AG09309 (cell line): ENCODE results near the gene PTPMT1.

Experiments
- DNase-seq: peaks from one replicate; pipeline ENCODE4 v3.0.0-alpha.2; 2010; ENCODE audit warnings: low read depth
- H3K4me3 ChIP-seq: 2 replicates; pipeline ENCODE4 v1.5.1; 2011; ENCODE audit warnings: mild to moderate bottlenecking, low read depth, low read length, moderate library complexity; ENCODE audit not compliant: control insufficient read depth
- TF ChIP-seq, protein P1 (sequence below): IDR thresholded peaks from 2 replicates; pipeline ENCODE4 v1.5.1; 2011; ENCODE audit warnings: mild to moderate bottlenecking, low read depth, low read length, inconsistent platforms; ENCODE audit not compliant: insufficient read depth, control insufficient read depth; ENCODE audit errors: missing control alignments

The PTPMT1 gene

DNA sequence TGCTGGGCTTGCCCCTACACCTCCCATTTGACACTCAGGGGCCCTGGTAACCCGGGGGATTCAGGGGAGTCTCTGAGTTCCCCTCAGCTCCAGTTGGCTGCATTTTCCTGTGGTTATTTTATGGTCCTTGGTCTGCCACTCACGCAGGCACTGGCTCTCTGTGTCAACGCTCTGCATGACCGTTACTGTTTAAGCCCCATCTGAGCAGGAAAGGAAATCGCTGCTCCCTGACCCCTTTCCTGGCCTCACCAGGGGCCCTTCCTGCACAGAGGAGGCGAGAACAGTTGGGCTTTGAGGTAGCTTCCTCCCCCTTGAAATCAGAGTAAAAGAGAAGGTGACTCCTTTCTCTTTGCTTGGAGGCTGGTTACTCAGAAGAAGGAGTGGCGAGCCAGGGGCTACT is 26.4 kb downstream of the PTPMT1 start:
- TF ChIP-seq, protein P1, sequence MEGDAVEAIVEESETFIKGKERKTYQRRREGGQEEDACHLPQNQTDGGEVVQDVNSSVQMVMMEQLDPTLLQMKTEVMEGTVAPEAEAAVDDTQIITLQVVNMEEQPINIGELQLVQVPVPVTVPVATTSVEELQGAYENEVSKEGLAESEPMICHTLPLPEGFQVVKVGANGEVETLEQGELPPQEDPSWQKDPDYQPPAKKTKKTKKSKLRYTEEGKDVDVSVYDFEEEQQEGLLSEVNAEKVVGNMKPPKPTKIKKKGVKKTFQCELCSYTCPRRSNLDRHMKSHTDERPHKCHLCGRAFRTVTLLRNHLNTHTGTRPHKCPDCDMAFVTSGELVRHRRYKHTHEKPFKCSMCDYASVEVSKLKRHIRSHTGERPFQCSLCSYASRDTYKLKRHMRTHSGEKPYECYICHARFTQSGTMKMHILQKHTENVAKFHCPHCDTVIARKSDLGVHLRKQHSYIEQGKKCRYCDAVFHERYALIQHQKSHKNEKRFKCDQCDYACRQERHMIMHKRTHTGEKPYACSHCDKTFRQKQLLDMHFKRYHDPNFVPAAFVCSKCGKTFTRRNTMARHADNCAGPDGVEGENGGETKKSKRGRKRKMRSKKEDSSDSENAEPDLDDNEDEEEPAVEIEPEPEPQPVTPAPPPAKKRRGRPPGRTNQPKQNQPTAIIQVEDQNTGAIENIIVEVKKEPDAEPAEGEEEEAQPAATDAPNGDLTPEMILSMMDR: no peak
- H3K4me3 ChIP-seq: no peak overlapping the region
- no peak for DNase-seq

DNA sequence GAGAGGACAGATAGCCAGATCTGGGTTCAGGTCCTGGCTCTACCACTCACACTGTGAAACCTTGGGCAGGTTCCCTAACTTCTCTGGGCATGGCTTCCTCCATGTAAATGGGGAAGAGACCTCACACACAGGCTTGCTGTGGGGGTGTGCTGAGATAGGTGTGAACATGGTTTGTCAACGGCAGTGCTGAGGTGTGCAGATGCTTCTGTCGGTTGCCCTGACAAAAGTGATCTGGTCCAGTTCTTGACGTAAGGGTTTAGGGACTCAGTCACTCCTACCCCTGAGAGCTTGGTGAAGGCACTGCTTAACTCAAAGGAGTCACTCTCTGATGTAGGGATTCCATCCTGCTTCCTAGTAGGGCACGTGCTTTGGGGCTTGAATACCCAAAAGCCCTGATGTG is 26.9 kb downstream of the PTPMT1 start:
- no peak overlapping the region for H3K4me3 ChIP-seq
- TF ChIP-seq, protein P1: no peak

DNA sequence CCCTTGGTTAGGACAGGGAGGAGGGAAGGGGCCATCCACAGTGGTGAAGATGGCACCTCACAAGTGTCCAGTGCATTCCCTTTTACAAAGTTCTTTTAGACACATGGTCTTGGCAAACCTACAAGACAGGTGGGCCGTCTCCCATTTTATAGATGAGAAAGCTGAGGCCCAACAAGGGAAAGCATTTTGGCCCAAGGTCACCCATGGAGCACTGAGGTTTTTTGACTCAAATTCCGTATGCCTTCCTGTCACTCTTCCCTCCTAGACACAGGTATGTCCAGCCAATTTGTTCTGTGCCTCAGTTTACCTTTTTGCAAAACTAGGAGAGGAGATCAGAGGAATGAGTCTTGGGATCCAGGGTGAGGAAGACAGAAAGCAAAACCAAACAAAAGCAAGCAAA is 27.6 kb downstream of the PTPMT1 start:
- H3K4me3 ChIP-seq: no peak overlapping the region

More for the DNA sequence above, 26.9 kb downstream of the PTPMT1 start:
- no peak for DNase-seq

DNA sequence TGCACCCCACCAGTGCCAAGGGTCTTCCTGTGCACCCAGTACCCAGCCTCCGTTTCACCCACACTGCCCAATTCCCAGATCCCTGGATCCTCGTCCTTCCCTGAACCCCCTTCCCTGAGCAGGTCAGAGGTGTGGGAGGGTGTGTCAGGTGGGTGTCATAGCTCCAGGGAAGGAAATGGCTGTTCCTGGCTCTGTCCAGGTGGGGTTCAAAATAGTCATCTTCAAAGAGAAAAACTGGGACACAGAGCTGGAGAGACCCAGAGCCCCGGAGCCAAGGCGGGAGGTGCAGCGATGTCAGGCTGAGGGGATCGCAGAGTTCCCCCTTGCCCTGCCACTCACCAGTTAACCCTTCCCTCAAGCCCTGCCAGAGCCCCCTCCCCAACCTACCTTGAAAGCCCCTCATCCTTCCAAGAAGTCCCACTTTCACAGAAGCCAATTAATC is 28.1 kb downstream of the PTPMT1 start:
- DNase-seq: no peak
- TF ChIP-seq, protein P1: no peak
- no peak overlapping the region for H3K4me3 ChIP-seq

More for the DNA sequence above, 27.6 kb downstream of the PTPMT1 start:
- TF ChIP-seq, protein P1: no peak
- no peak for DNase-seq

DNA sequence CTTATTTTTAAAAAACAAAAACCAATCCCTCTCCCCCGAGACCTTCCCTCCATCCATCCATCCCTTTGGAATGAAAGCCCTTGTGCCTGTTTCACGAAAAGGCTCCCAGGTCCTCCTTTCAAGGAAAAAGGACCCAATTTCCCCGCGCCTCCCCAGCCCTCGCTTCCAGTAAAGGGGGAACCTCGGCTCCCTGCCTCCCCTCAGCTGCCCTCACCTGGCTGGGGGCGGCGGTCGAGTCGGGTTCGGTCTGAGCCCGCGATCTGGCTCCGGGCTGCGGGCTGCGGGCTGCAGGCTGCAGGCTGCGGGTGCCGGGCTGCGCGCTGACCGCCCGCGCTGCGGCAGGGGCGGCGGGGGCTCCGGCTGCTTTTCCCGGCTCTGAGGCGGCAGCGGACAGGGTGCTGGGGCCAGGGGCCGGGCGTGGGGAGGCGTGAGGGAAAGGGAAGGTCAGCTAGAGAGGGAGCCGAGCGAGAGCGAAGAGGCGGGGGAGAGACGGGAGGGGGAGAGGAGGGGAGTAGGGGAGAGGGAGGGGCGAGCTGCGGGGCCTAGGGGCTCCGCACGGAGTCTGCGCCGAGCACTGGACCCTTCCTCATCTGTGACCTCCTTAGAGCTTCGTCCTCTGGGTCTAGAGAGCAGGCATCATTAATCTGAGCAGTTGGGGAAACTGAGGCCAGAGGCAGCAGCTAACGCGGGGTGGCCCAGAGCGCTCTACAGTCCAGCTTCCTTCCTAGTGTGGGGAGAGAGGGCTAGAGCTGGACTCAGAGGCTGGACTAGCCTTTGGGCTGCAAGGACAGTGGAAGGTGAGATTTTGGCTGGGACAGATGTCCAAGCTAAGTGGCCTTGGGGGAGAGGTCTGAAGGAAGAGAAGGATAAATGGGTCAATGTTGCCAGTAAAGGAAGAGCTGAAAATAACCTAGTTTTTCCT is 28.8 kb downstream of the PTPMT1 start, which contains the start of gene C1QTNF4:
C1QTNF4 (minus strand) TSS at position 478 of the 922 bp plus-strand sequence. CDS start 3,601 bp downstream, outside the sequence.
- peak within 1 kb of the TSS; percentile 28 for H3K4me3 ChIP-seq
- no peak for DNase-seq
- TF ChIP-seq, protein P1: no peak

DNA sequence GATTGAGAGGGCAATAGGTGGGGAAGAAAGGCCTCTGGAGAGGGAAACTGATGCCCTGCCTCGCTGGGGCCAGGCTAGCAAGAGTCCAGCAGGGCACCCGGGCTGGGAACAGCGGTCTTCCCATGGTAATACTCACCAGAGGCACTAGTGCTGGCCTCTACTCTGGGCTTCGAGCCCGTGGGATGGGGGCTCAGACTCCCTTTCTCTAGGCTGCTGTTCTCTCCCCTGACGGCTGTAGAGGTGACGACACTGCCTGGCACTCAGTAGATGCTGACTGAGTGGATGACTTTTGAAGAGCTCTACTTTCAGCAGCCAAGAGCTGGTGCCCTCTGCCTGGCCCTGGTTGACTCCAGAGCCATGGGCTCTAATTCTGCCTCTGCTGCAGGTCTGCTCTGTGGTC is 29.6 kb downstream of the PTPMT1 start:
- no peak overlapping the region for H3K4me3 ChIP-seq
- DNase-seq: no peak
- TF ChIP-seq, protein P1: no peak
